Neutrophil (primary cell): Measurements from ENCODE around the gene PEAK3.

ENCODE experiments used
- H3K27ac ChIP-seq: fragments of 200-600 bp; sonication (generic); 2 replicates; pipeline ENCODE4 v1.5.1; 2016; ENCODE audit warnings: mild to moderate bottlenecking, moderate library complexity
- H3K27me3 ChIP-seq: fragments of 200-600 bp; sonication (generic); 2 replicates; pipeline ENCODE4 v1.6.0; 2016; ENCODE audit warnings: mild to moderate bottlenecking
- H3K36me3 ChIP-seq: fragments of 200-600 bp; sonication (generic); 2 replicates; pipeline ENCODE4 v1.5.1; 2017
- H3K4me1 ChIP-seq, 2 experiments: fragments of 200-600 bp in 1 of 2; sonication (generic) in 1 of 2; 1 replicate in 1 of 2; 2 replicates in 1 of 2; pipeline versions ENCODE4 v1.5.1 to v1.6.1; 2013 to 2016; ENCODE audit warnings: low read depth in 1 of 2, low read length in 1 of 2, mild to moderate bottlenecking in 1 of 2, moderate library complexity in 1 of 2; ENCODE audit not compliant: control insufficient read depth in 1 of 2, insufficient read depth in 1 of 2
- H3K4me3 ChIP-seq, 2 experiments: fragments of 200-600 bp in 1 of 2; sonication (generic) in 1 of 2; 1 replicate in 1 of 2; 2 replicates in 1 of 2; pipeline ENCODE4 v1.5.1; 2013 to 2016; ENCODE audit warnings: low read depth in 1 of 2, low read length in 1 of 2, mild to moderate bottlenecking in 1 of 2, moderate library complexity in 1 of 2
- H3K9me3 ChIP-seq: fragments of 200-600 bp; sonication (generic); 2 replicates; pipeline ENCODE4 v1.5.1; 2016
- CTCF ChIP-seq: fragments of 200-600 bp; sonication (generic); IDR thresholded peaks from 2 replicates; pipeline ENCODE4 v1.5.1; 2016; ENCODE audit warnings: antibody characterized with exemption

PEAK3 gene

DNA sequence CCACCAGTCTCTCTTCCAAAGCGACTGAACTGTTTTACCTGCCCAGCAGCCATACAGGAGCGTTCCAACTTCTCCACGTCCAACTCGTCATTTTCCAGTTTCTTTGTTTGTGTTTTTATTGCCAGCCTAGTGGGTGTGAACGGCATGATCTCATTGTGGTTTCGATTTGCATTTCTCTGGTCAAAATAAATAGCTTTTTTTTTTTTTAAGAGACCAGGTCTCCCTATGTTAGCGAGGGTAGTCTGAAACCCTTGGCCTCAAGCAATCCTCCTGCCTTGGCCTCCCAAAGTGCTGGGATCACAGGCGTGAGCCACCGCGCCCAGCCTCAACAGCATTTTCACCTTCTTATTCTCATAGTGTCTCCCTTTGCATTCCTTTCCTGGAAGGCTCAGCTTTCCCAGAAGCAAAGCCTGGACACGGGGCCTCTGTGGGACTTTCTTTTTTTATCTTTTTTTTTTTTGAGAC is 21.6 kb downstream of the PEAK3 start:
- Histone ChIP-seq H3K4me3 (no peak overlapping the region), H3K36me3 (no peaks in the 10 kb centered on the region), H3K4me1 (peaks cover 20 to 21% of the 10 kb centered on the region in 2 experiments), H3K27me3 (no peaks in the 10 kb centered on the region), H3K9me3 (no peaks in the 10 kb centered on the region), H3K27ac (no peak overlapping the region)
- TF ChIP-seq CTCF = no peak

GRCh38 chr19:2259336-2259735 is 22.6 kb downstream of the PEAK3 start:
- H3K4me1 ChIP-seq = peaks cover 10 to 11% of the 10 kb centered on the region in 2 experiments
- no peak for TF ChIP-seq CTCF
- H3K27ac ChIP-seq = no peak overlapping the region
- H3K9me3 ChIP-seq = no peaks in the 10 kb centered on the region
- no peaks in the 10 kb centered on the region for H3K36me3 ChIP-seq
- peaks cover 7% of the 10 kb centered on the region for H3K27me3 ChIP-seq
- no peak overlapping the region for H3K4me3 ChIP-seq

GRCh38 chr19:2255982-2256685 is 25.8 kb downstream of the PEAK3 start, which contains the start of gene JSRP1:
Gene JSRP1 (minus strand): TSS chr19:2256417. CDS start chr19:2255314, 1,103 bp downstream.
- Histone ChIP-seq H3K27ac (no peak within 1 kb of the TSS), H3K4me1 (peaks cover 27 to 29% of the 10 kb centered on the region in 2 experiments), H3K27me3 (peaks cover 39% of the 10 kb centered on the region), H3K4me3 (no peak within 1 kb of the TSS), H3K9me3 (no peaks in the 10 kb centered on the region), H3K36me3 (no peaks in the 10 kb centered on the region)
- no peak for TF ChIP-seq CTCF

GRCh38 chr19:2255112-2255845 is 26.7 kb downstream of the PEAK3 start:
- Histone ChIP-seq H3K9me3 (no peaks in the 10 kb centered on the region), H3K27me3 (peaks cover 48% of the 10 kb centered on the region), H3K36me3 (no peaks in the 10 kb centered on the region), H3K4me3 (no peak overlapping the region), H3K4me1 (peaks cover 36 to 37% of the 10 kb centered on the region in 2 experiments), H3K27ac (no peak overlapping the region)
- no peak for TF ChIP-seq CTCF

GRCh38 chr19:2254064-2254872 is 27.7 kb downstream of the PEAK3 start:
- TF ChIP-seq CTCF = no peak
- Histone ChIP-seq H3K27ac (no peak overlapping the region), H3K4me3 (no peak overlapping the region), H3K27me3 (peaks cover 58% of the 10 kb centered on the region), H3K9me3 (no peaks in the 10 kb centered on the region), H3K36me3 (no peaks in the 10 kb centered on the region), H3K4me1 (peaks cover 40 to 42% of the 10 kb centered on the region in 2 experiments)
